Effector CD4-positive, alpha-beta T cell (primary cell): ENCODE results near the gene SLC35G2.
"Not testable (repeated sequence)": the region's sequence is repeated elsewhere in the genome, so short reads cannot be mapped to it uniquely, and the experiment has no call there.

ENCODE experiments used
- DNase-seq: peaks from one replicate; pipeline ENCODE4 v3.0.0-alpha.2; 2020

Gene SLC35G2

GRCh38 chr3:136835813-136836510 is 17.0 kb downstream of the SLC35G2 start:
- DNase-seq: no peak

DNA sequence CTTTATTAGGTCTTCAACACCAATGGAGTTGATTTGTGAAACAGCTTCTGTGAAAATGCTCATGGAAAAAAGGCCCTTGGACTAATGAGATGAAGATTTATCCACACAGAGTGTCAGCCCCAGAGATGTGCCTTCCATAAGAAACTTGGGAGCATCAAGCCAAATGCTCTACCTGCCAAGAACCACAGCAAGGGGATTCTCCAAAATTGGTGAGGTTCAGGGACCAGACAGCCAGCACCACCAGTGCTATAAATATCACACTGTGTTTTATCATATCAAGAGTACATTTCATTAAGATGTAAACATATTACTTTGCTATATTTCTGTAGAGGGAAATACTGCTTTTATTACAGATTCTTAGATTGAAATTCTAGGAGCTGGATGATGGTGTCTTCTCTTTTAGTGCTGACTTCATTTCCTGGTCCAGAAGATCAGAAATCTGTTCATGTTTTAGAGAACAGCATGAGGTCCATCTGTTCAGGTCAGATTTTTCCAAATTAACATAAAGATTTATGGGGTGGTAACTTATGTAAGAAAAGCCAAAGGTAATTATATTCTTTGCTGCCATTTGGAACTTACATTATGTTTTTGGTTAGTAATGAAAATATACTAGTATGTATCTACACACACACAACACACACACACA is 17.7 kb downstream of the SLC35G2 start:
- no peak for DNase-seq

DNA sequence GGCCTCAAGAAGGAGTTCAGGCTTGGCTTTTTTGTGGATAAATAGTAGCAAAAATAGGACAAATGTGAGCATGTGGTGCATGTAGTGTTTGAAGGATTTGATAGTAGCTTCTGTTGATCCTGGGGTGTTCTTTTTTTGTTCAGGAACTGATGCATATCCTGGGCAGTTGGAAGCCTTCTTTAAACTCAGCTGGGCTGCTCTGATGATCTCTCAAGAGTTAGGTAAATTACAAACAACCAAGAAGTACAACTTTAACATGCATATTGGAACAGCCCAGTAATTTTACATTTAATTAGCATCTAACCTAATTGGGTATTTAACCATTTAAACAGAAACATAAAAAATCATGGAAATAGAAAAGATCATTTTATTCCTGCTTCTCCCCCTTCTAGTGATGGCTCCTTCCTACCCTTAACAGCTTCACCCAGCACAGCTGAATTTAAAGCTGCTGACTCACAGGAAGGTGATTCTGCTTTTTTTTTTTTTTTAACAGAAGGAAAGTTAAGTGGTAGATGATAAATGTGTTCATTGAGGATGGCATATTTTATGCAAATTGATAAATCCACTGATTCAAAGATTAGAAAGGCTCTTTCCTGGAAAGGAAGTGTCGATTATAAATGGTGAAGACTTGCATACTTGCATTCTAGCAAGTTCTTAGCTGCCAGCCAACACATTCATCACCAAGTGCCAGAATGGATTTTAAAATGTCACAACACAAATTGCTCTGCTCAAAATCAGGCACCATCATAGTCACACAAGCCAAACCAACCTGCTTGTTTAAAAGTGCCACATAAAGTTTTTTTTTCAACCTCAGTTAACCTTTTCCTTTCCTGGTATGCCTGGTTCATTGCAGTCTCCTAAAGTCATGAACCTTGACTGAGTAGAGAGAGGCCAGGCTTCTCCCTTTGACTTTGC is 20.0 kb downstream of the SLC35G2 start:
- DNase-seq: no peak

GRCh38 chr3:136839556-136839931 is 20.6 kb downstream of the SLC35G2 start:
- no peak for DNase-seq

- no peak for DNase-seq
Observed at GRCh38 chr3:136840252-136840651, 21.3 kb downstream of the SLC35G2 start.

DNA sequence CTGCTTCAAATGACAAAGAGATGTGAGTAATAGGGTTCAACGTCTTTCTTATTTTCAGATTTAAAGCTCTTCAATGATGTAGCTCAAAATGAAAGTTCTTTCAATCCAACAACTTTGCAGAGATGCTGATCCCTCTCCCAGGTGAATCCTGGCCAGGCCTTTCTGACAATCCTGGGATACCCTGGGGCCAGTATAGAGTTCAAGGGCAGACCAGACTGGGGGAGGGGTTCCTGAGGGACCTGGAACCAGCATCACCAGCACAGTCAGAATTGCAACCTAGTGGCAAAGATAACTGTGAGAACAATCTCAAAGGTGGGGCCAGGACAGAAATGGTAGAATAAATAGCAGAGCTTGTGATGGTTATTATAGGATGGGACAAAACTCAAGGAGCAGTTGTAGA is 23.4 kb downstream of the SLC35G2 start:
- DNase-seq: no peak

GRCh38 chr3:136844724-136845123 is 25.8 kb downstream of the SLC35G2 start:
- no peak for DNase-seq

GRCh38 chr3:136852180-136852579 is 33.3 kb downstream of the SLC35G2 start:
- DNase-seq: no peak

DNA sequence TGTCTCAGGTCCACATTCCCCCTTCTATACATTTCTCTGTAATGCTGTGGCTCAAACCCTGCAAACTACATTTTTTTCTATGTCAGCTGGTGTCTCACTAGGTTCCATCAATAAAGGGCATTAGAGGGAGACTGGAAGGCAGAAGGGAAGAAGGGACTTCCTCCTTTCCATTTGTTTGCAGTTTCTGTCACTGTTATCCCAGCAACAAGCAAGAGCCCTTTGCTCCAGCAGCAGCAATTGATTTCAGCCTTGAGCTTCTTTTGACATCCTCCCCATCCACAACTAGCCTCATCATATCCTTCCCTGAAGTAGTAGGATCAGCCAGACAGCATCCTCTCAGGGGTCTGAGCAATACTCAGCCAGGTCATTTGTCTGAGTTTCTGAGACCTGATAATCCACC is 37.7 kb downstream of the SLC35G2 start:
- DNase-seq: no peak

- no peak for DNase-seq
Observed at GRCh38 chr3:136858381-136858780, 39.5 kb downstream of the SLC35G2 start.

DNA sequence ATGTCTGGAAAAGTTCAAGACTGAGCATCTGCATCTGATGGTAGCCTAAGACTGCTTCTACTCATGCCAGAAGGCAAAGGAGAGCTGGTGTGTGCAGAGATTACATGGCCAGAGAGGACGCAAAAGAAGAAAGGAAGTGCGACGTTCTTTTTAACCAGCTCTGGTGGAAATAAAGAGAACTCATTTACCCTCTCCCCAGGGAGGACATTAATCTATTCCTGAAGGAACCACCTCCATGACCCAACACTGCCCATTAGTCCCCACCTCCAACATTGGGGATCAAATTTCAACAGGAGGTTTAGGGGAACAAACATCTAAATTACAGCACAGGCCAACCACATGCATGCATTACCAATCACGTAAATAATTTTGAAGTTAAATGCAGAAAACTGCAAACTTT is 41.6 kb downstream of the SLC35G2 start:
- DNase-seq: no peak

- peak; percentile 99 for DNase-seq
Observed at GRCh38 chr3:136861890-136862616, 43.1 kb downstream of the SLC35G2 start, which contains the start of gene NCK1. Gene NCK1, plus strand, starts transcription at chr3:136862208. Its CDS starts 65,794 bp downstream, at chr3:136928002.

GRCh38 chr3:136862617-136863322 is 43.8 kb downstream of the SLC35G2 start:
- DNase-seq: peak; percentile 11

DNA sequence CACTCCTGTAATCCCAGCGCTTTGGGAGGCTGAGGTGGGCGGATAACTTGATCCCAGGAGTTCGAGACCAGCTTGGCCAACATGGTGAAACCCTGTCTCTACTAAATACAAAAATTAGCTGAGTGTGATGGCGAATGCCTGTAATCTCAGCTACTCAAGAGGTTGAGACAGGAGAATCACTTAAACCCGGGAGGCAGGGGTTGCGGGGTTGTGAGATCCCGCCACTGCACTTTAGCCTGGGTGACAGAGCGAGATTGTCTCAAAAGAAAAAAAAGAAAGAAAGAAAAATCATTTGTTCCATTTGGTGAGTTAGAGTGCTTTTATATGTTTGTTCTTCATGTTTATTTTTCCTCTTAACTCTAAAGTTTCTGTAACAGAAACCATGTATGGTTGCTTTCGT is 50.4 kb downstream of the SLC35G2 start:
- DNase-seq: no peak

GRCh38 chr3:136872258-136872657 is 53.3 kb downstream of the SLC35G2 start:
- DNase-seq: not testable (repeated sequence)

- not testable (repeated sequence) for DNase-seq
Observed at GRCh38 chr3:136879510-136879909, 60.6 kb downstream of the SLC35G2 start.

GRCh38 chr3:136882571-136882970 is 63.6 kb downstream of the SLC35G2 start:
- DNase-seq: no peak

GRCh38 chr3:136883967-136884720 is 65.2 kb downstream of the SLC35G2 start:
- no peak for DNase-seq

- DNase-seq: no peak
Observed at GRCh38 chr3:136885357-136886213, 66.7 kb downstream of the SLC35G2 start.

- no peak for DNase-seq
Observed at GRCh38 chr3:136889947-136890346, 71.0 kb downstream of the SLC35G2 start.
